Loucy (cell line): ENCODE data around the gene FANCE.

Experiments
- H2AFZ ChIP-seq: fragments of 200-600 bp; sonication (generic); 2 replicates; pipeline ENCODE4 v1.6.0; 2016; ENCODE audit warnings: antibody characterized with exemption, mild to moderate bottlenecking, low read length, moderate library complexity
- H3F3A ChIP-seq: fragments of 200-600 bp; 2 replicates; pipeline ENCODE4 v1.6.0; 2016; ENCODE audit warnings: antibody characterized with exemption, low read depth, mild to moderate bottlenecking
- H3K27me3 ChIP-seq: fragments of 200-600 bp; sonication (generic); 2 replicates; pipeline ENCODE4 v1.6.1; 2014; ENCODE audit warnings: low read length, mild to moderate bottlenecking; ENCODE audit not compliant: insufficient read depth, poor library complexity, severe bottlenecking
- H3K36me3 ChIP-seq: fragments of 200-600 bp; sonication (generic); 2 replicates; pipeline ENCODE4 v1.6.1; 2016; ENCODE audit warnings: low read length; ENCODE audit not compliant: insufficient read depth
- H3K4me1 ChIP-seq: fragments of 200-600 bp; sonication (generic); 2 replicates; pipeline ENCODE4 v1.5.1; 2014; ENCODE audit warnings: low read length, mild to moderate bottlenecking; ENCODE audit not compliant: insufficient read depth, poor library complexity, severe bottlenecking
- H3K4me2 ChIP-seq: fragments of 200-600 bp; sonication (generic); 2 replicates; pipeline ENCODE4 v1.6.0; 2014; ENCODE audit warnings: antibody characterized with exemption, low read length, low read depth, mild to moderate bottlenecking; ENCODE audit not compliant: poor library complexity, severe bottlenecking
- H3K4me3 ChIP-seq: fragments of 200-600 bp; sonication (generic); 2 replicates; pipeline ENCODE4 v1.5.1; 2014; ENCODE audit warnings: low read length, mild to moderate bottlenecking, mixed read lengths; ENCODE audit not compliant: poor library complexity, severe bottlenecking
- H3K79me2 ChIP-seq: fragments of 200-600 bp; sonication (generic); 2 replicates; pipeline ENCODE4 v1.6.1; 2014; ENCODE audit warnings: low read length; ENCODE audit not compliant: insufficient read depth
- H3K9ac ChIP-seq: fragments of 200-600 bp; sonication (generic); 2 replicates; pipeline ENCODE4 v1.6.0; 2014; ENCODE audit warnings: mild to moderate bottlenecking, low read depth, low read length, moderate library complexity; ENCODE audit not compliant: poor library complexity, severe bottlenecking
- H3K9me2 ChIP-seq: fragments of 200-600 bp; sonication (generic); replicated peaks from 2 replicates; pipeline ENCODE4 v1.6.1; 2016; ENCODE audit warnings: low read depth, low read length, mixed read lengths
- H3K9me3 ChIP-seq: fragments of 200-600 bp; sonication (generic); 2 replicates; pipeline ENCODE4 v1.6.1; 2014; ENCODE audit warnings: mild to moderate bottlenecking, antibody characterized with exemption, low read length, low read depth; ENCODE audit not compliant: insufficient read depth
- H4K20me1 ChIP-seq: fragments of 200-600 bp; sonication (generic); 2 replicates; pipeline ENCODE4 v1.6.0; 2014; ENCODE audit warnings: antibody characterized with exemption, low read length, mild to moderate bottlenecking; ENCODE audit not compliant: insufficient read depth, poor library complexity, severe bottlenecking
- EZH2phosphoT487 ChIP-seq: fragments of 200-600 bp; IDR thresholded peaks from 2 replicates; pipeline ENCODE4 v1.6.1; 2018; ENCODE audit warnings: antibody characterized with exemption, mild to moderate bottlenecking, moderate library complexity, borderline replicate concordance
- TF ChIP-seq, protein P1 (sequence below): fragments of 200-600 bp; sonication (generic); conservative IDR thresholded peaks from 2 replicates; pipeline ENCODE4 v1.5.1; 2014; ENCODE audit warnings: mild to moderate bottlenecking, antibody characterized with exemption, low read length

The FANCE gene

DNA sequence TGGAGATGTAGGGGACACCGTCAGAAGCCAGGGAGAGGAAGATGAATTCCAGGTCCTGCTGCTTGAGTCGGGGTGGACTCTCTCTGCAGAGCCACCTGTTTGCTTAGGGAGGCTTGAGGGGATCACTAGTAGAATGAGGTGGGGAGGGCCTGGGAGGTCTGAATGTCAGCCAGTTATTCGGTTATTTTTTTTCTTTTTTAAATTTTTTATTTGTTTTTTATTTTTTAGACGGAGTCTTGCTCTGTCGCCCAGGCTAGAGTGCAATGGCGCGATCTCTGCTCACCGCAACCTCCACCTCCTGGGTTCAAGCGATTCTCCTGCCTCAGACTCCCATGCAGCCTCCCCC is 36.4 kb downstream of the FANCE start:
- H3F3A ChIP-seq = no peaks in the 10 kb centered on the region
- no peaks in the 10 kb centered on the region for H4K20me1 ChIP-seq
- H3K27me3 ChIP-seq = no peaks in the 10 kb centered on the region
- TF ChIP-seq, protein P1, sequence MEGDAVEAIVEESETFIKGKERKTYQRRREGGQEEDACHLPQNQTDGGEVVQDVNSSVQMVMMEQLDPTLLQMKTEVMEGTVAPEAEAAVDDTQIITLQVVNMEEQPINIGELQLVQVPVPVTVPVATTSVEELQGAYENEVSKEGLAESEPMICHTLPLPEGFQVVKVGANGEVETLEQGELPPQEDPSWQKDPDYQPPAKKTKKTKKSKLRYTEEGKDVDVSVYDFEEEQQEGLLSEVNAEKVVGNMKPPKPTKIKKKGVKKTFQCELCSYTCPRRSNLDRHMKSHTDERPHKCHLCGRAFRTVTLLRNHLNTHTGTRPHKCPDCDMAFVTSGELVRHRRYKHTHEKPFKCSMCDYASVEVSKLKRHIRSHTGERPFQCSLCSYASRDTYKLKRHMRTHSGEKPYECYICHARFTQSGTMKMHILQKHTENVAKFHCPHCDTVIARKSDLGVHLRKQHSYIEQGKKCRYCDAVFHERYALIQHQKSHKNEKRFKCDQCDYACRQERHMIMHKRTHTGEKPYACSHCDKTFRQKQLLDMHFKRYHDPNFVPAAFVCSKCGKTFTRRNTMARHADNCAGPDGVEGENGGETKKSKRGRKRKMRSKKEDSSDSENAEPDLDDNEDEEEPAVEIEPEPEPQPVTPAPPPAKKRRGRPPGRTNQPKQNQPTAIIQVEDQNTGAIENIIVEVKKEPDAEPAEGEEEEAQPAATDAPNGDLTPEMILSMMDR = no peak
- no peak for TF ChIP-seq EZH2phosphoT487
- H3K4me3 ChIP-seq = no peak overlapping the region
- H3K36me3 ChIP-seq = no peaks in the 10 kb centered on the region
- H3K9ac ChIP-seq = no peak overlapping the region
- H3K4me2 ChIP-seq = no peak overlapping the region
- H3K79me2 ChIP-seq = no peaks in the 10 kb centered on the region
- no peaks in the 10 kb centered on the region for H3K9me2 ChIP-seq
- no peak overlapping the region for H2AFZ ChIP-seq
- H3K4me1 ChIP-seq = peaks cover 13% of the 10 kb centered on the region
- H3K9me3 ChIP-seq = no peaks in the 10 kb centered on the region

DNA sequence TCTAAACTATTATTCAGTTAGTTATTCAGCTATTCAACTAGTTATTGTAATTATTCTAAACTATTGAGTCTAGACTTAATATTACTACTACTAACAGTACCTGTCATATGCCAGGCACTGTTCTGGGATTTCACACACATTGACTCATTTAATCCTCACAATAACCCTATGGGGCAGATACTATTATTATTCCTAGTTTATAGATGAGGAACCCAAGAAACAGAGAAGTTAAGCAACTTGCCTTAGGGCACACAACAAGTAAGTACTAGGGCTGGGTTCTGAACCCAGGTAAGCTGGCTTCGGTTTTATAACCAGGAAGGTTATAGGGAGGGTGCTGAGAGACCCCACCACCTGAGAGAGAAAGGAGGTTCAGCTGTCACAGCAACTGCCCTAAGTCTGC is 36.9 kb downstream of the FANCE start:
- H3K4me1 ChIP-seq = peaks cover 16% of the 10 kb centered on the region
- H3F3A ChIP-seq = no peaks in the 10 kb centered on the region
- TF ChIP-seq, protein P1 = no peak
- TF ChIP-seq EZH2phosphoT487 = no peak
- no peak overlapping the region for H3K4me3 ChIP-seq
- H3K9me2 ChIP-seq = no peaks in the 10 kb centered on the region
- no peaks in the 10 kb centered on the region for H3K27me3 ChIP-seq
- H3K9me3 ChIP-seq = no peaks in the 10 kb centered on the region
- no peak overlapping the region for H3K9ac ChIP-seq
- no peaks in the 10 kb centered on the region for H3K79me2 ChIP-seq
- no peaks in the 10 kb centered on the region for H4K20me1 ChIP-seq
- no peak overlapping the region for H3K4me2 ChIP-seq
- no peaks in the 10 kb centered on the region for H3K36me3 ChIP-seq
- no peak overlapping the region for H2AFZ ChIP-seq

DNA sequence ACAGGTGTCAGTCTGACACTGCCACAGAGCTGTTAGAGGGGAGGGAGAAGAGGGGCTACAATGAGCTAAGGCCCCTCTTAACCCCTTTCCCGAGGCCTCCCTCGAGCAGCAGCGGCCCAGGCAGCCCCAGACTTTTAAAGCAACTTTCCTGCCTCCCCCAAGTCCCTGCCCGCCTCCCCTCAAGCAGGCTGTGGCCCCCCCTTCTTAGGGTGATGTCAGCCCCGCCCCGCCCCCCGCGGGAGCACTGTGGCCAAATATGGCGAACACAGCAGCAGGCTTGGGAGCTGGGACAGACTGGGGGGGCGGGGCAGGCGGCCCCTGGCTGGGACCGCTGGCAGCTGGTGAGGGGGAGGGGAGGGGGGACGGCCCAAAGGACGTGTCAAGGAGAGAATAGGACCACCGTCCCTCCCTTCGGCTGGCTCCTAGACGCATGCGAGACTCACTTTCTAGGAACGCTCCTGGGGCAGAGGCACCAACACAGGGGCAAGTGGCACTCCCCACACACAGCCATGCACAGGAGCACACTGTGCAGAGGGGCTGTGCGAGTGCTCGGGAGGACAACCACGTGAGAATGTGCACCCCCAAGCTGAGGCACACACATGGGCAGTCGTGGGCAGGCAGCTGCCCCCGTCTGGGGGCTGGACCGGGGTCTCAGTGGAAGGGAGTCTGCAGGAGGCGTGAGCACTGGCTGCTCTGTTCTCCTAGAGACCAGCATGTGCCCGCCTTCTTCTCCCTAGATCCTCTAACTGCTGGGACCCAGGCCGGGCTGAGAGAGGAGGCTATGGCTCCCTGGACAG is 38.1 kb downstream of the FANCE start:
- Histone ChIP-seq H3K36me3 (no peaks in the 10 kb centered on the region), H3K4me2 (no peak overlapping the region), H3K9me2 (no peaks in the 10 kb centered on the region), H3K79me2 (no peaks in the 10 kb centered on the region), H3K9ac (no peak overlapping the region), H4K20me1 (no peaks in the 10 kb centered on the region), H3K4me1 (peaks cover 22% of the 10 kb centered on the region), H3K27me3 (no peaks in the 10 kb centered on the region), H3K9me3 (no peaks in the 10 kb centered on the region), H2AFZ (no peak overlapping the region), H3K4me3 (no peak overlapping the region), H3F3A (no peaks in the 10 kb centered on the region)
- TF ChIP-seq EZH2phosphoT487 = no peak
- TF ChIP-seq, protein P1 = no peak
